ENCODE measurements around the gene DNASE1L2. TPM values are rescaled to one million over a fixed set of nuclear protein-coding genes. Genes with fewer than 3 reads are reported as not detected.

The DNASE1L2 gene
- polyA plus RNA-seq, 3 donors, result 1.1 TPM; not detected in 2

GRCh38 chr16:2278956-2279800 is 42.9 kb downstream of the DNASE1L2 start:
- Histone ChIP-seq H3K36me3 (replicated peaks in 1 of 2; ENCODE audit: control insufficient read depth in 1 of 2, insufficient read depth in 2 of 2, low read length in 2 of 2) (no peaks in the 10 kb centered on the region), H3K4me2 (replicated peaks; ENCODE audit: extremely low read depth, low read length, poor library complexity, severe bottlenecking) (no peak overlapping the region), H3K4me3 (replicated peaks in 1 of 3; ENCODE audit: low read depth in 2 of 3, low read length in 3 of 3) (no peak overlapping the region), H3K79me2 (ENCODE audit: insufficient read depth, low read length) (no peaks in the 10 kb centered on the region), H3K9me3 (replicated peaks in 1 of 2; ENCODE audit: control insufficient read depth in 1 of 2, insufficient read depth in 1 of 2, low read length in 2 of 2) (no peaks in the 10 kb centered on the region), H3K27me3 (ENCODE audit: control insufficient read depth in 2 of 2, insufficient read depth in 2 of 2, low read length in 2 of 2) (no peaks in the 10 kb centered on the region), H3K4me1 (ENCODE audit: control insufficient read depth in 1 of 2, insufficient read depth in 2 of 2, low read length in 2 of 2) (no peaks in the 10 kb centered on the region), H3K27ac (ENCODE audit: low read depth in 1 of 2, low read length in 2 of 2) (no peak overlapping the region), H2AFZ (ENCODE audit: insufficient read depth, low read depth, low read length, poor library complexity, severe bottlenecking) (no peak overlapping the region), H4K20me1 (ENCODE audit: insufficient read depth, low read length) (no peaks in the 10 kb centered on the region), H3K9ac (ENCODE audit: insufficient read depth, low read length, poor library complexity, severe bottlenecking) (no peak overlapping the region)
- peak overlapping the region in 1 of 7 donors; percentile 11 for H3K27ac Mint-ChIP-seq
- TF ChIP-seq CTCF (IDR thresholded peaks at IDR 0.05), result no peak
- no peaks in the 10 kb centered on the region for H3K9me3 Mint-ChIP-seq
- H3K36me3 Mint-ChIP-seq, result no peaks in the 10 kb centered on the region
- H3K4me3 Mint-ChIP-seq, result no peak overlapping the region
- H3K4me1 Mint-ChIP-seq, result no peaks in the 10 kb centered on the region
- intact Hi-C loops (cut with micrococcal nuclease), result loop anchor here in 1 of 2 donors (10.0 kb wide), 1 partner anchor 226 kb away; no protein-coding TSS in a partner anchor
- no peak for DNase-seq
- WGBS (ENCODE audit: insufficient coverage), result 91% methylated on average over 20 of the region's 26 CpGs
- peaks cover 2 to 5% (median 3%) of the 10 kb centered on the region in 3 donors for H3K27me3 Mint-ChIP-seq (ENCODE audit: low read depth in 3 of 3)

DNA sequence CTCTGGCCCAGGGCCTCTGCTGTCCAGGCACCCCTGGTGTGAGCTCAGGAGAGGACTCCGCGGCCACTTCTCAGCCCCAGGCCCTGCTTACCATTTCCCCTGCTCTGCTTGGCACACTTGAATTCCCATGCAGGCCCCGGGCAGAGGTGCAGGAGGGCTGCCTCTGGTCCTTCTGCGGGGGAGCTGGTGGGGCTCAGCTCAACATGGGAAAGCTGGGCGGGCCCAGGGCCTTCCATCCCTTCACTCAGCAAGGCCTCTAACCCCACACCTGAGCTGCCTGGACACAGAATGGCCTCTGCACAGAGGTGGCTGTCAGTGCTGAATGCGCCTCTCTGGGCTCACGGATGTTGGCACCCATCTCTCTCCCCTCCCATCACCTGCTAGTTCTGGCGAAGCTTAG is 44.2 kb downstream of the DNASE1L2 start:
- Mint-ChIP-seq H3K27ac (no peak overlapping the region), H3K27me3 (ENCODE audit: low read depth in 3 of 3) (peaks cover 0 to 7% (median 2%) of the 10 kb centered on the region in 3 donors), H3K36me3 (no peaks in the 10 kb centered on the region), H3K9me3 (no peaks in the 10 kb centered on the region), H3K4me3 (no peak overlapping the region), H3K4me1 (no peaks in the 10 kb centered on the region)
- intact Hi-C loops (cut with micrococcal nuclease), result no loop called here
- Histone ChIP-seq H2AFZ (ENCODE audit: insufficient read depth, low read depth, low read length, poor library complexity, severe bottlenecking) (no peak overlapping the region), H3K79me2 (ENCODE audit: insufficient read depth, low read length) (no peaks in the 10 kb centered on the region), H3K4me2 (replicated peaks; ENCODE audit: extremely low read depth, low read length, poor library complexity, severe bottlenecking) (no peak overlapping the region), H3K36me3 (replicated peaks in 1 of 2; ENCODE audit: control insufficient read depth in 1 of 2, insufficient read depth in 2 of 2, low read length in 2 of 2) (no peaks in the 10 kb centered on the region), H3K4me1 (ENCODE audit: control insufficient read depth in 1 of 2, insufficient read depth in 2 of 2, low read length in 2 of 2) (no peaks in the 10 kb centered on the region), H3K9me3 (replicated peaks in 1 of 2; ENCODE audit: control insufficient read depth in 1 of 2, insufficient read depth in 1 of 2, low read length in 2 of 2) (no peaks in the 10 kb centered on the region), H4K20me1 (ENCODE audit: insufficient read depth, low read length) (no peaks in the 10 kb centered on the region), H3K27ac (ENCODE audit: low read depth in 1 of 2, low read length in 2 of 2) (no peak overlapping the region), H3K9ac (ENCODE audit: insufficient read depth, low read length, poor library complexity, severe bottlenecking) (no peak overlapping the region), H3K4me3 (replicated peaks in 1 of 3; ENCODE audit: low read depth in 2 of 3, low read length in 3 of 3) (no peak overlapping the region), H3K27me3 (ENCODE audit: control insufficient read depth in 2 of 2, insufficient read depth in 2 of 2, low read length in 2 of 2) (no peaks in the 10 kb centered on the region)
- TF ChIP-seq CTCF (IDR thresholded peaks at IDR 0.05), result no peak
- DNase-seq, result no peak
- WGBS (ENCODE audit: insufficient coverage), result 96% methylated on average over 8 of the region's 8 CpGs
